Mesothelial cell of epicardium (in vitro differentiated cells): ENCODE results near the gene MZB1. TPM values are rescaled to one million over a fixed set of nuclear protein-coding genes. Genes with fewer than 3 reads are reported as not detected.
"Not testable (repeated sequence)": the region's sequence is repeated elsewhere in the genome, so short reads cannot be mapped to it uniquely, and the experiment has no call there.

Source experiments
- DNase-seq, 2 experiments: peaks; one replicate each; pipeline ENCODE4 v3.0.0; 2021; ENCODE audit warnings: low spot score in 2 of 2; ENCODE audit not compliant: unreplicated experiment in 2 of 2
- H3K27ac Mint-ChIP-seq: 2 replicates; pipeline ENCODE4 v1.8.0; 2021; ENCODE audit warnings: mixed read lengths
- H3K27me3 Mint-ChIP-seq: 2 replicates; pipeline ENCODE4 v1.8.0; 2021; ENCODE audit warnings: low read depth, mixed read lengths
- H3K36me3 Mint-ChIP-seq: 2 replicates; pipeline ENCODE4 v1.8.0; 2021; ENCODE audit warnings: mixed read lengths
- H3K4me1 Mint-ChIP-seq: 2 replicates; pipeline ENCODE4 v1.8.0; 2021; ENCODE audit warnings: mixed read lengths
- H3K4me3 Mint-ChIP-seq: 2 replicates; pipeline ENCODE4 v1.8.0; 2021; ENCODE audit warnings: mild to moderate bottlenecking, moderate library complexity, mixed read lengths
- H3K9me3 Mint-ChIP-seq: 2 replicates; pipeline ENCODE4 v1.8.0; 2021; ENCODE audit warnings: mixed read lengths
- total RNA-seq: library from RNA; stranded (reverse); gene quantifications from 3 replicates; pipeline ENCODE4 v1.2.1, GENCODE V29; 2021
- TF ChIP-seq, protein P1 (sequence below): fragments of 200-600 bp; sonication (generic); IDR thresholded peaks from one replicate; pipeline ENCODE4 v1.5.0; 2021; ENCODE audit warnings: antibody characterized with exemption; ENCODE audit not compliant: unreplicated experiment

MZB1 gene
- total RNA-seq, 1 donor from 2014 or later: 0.20 TPM

DNA sequence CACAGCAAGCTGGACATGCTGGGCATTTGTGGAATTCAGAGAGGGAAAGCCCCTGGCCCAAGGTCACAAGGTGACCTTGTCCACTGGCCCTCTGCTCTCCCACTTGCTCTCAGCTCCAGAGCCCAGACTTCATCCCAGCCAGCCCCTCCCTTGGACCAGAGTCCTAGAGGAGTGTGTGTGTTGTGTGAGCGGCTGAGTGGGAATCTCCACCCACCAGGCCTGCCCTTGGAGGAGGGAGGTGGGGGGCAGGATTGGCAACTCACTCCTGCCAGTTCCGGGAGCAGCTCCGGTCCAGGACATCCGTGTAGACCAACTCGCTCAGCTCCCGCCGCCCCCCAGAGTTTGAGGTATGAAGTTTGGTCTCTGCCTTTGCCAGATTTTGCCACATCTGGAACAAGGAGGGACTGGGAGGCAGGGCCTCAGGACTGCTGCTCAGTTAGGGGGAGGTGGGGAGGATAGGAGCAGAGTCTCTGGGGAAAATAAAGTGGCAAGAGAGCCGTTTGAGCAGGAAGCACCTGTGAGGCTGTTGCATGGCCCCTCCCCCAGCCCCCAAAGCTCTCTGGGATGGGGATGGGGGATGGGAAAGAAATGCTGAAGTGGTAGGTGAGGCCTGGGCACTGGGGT lies 1.4 kb downstream of the MZB1 start:
- TF ChIP-seq, protein P1, sequence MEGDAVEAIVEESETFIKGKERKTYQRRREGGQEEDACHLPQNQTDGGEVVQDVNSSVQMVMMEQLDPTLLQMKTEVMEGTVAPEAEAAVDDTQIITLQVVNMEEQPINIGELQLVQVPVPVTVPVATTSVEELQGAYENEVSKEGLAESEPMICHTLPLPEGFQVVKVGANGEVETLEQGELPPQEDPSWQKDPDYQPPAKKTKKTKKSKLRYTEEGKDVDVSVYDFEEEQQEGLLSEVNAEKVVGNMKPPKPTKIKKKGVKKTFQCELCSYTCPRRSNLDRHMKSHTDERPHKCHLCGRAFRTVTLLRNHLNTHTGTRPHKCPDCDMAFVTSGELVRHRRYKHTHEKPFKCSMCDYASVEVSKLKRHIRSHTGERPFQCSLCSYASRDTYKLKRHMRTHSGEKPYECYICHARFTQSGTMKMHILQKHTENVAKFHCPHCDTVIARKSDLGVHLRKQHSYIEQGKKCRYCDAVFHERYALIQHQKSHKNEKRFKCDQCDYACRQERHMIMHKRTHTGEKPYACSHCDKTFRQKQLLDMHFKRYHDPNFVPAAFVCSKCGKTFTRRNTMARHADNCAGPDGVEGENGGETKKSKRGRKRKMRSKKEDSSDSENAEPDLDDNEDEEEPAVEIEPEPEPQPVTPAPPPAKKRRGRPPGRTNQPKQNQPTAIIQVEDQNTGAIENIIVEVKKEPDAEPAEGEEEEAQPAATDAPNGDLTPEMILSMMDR: no peak
- H3K36me3 Mint-ChIP-seq: no peaks in the 10 kb centered on the region
- no peak overlapping the region for H3K27ac Mint-ChIP-seq
- H3K4me3 Mint-ChIP-seq: no peak overlapping the region
- peaks cover 30% of the 10 kb centered on the region for H3K27me3 Mint-ChIP-seq
- peaks cover 23% of the 10 kb centered on the region for H3K4me1 Mint-ChIP-seq
- H3K9me3 Mint-ChIP-seq: no peaks in the 10 kb centered on the region
- DNase-seq: no peak

DNA sequence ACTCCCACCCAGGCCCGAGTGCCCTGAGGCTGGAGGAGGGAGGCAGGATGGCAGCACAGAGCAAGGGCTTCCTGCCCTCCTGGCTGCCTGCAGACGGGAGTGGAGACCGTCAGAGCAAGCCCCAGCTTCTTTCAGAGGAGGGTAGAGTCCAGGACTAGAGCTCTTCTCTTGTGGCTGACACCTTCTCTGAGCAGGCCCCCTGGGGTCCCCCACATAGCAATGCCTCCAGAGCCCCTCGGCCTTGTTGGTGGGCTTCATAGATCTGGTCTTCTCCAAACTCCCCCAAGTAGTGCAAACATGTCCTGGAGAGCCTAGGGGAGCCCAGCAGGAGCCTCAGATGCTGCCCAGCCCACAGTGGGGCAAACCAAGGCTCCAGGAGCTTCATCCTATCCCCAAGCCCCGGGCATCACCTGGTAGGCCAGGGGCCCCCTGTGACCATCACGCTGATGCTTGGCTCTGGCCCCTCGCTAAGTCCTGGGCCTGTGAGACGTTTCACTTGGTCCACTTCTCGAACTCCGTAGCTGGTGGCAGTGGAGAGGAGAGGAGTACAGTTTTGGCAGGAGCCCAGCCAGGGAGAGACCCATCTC lies 2.0 kb downstream of the MZB1 start:
- no peaks in the 10 kb centered on the region for H3K36me3 Mint-ChIP-seq
- DNase-seq: no peak
- peaks cover 20% of the 10 kb centered on the region for H3K4me1 Mint-ChIP-seq
- TF ChIP-seq, protein P1: no peak
- H3K9me3 Mint-ChIP-seq: no peaks in the 10 kb centered on the region
- H3K27me3 Mint-ChIP-seq: peaks cover 24% of the 10 kb centered on the region
- no peak overlapping the region for H3K27ac Mint-ChIP-seq
- H3K4me3 Mint-ChIP-seq: no peak overlapping the region

DNA sequence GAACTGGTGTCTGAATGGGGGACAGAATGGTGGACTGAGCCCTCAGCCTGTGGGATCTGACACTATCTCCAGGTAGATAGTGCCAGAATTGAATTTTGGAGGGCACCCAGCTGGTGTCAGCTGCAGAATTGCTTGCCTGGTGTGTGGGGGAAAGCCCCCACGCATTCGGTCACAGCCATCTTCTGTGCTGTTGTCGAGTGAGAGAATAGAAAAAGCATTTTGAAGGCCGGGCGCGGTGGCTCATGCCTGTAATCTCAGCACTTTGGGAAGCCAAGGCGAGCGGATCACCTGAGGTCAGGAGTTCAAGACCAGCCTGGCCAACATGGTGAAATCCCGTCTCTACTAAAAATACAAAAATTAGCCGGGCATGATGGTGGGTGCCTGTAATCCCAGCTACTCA lies 2.8 kb downstream of the MZB1 start:
- DNase-seq, H3K4me3 Mint-ChIP-seq, H3K36me3 Mint-ChIP-seq, H3K9me3 Mint-ChIP-seq, H3K27ac Mint-ChIP-seq: not testable (repeated sequence)
- peaks cover 21% of the 10 kb centered on the region for H3K27me3 Mint-ChIP-seq
- H3K4me1 Mint-ChIP-seq: peaks cover 22% of the 10 kb centered on the region

DNA sequence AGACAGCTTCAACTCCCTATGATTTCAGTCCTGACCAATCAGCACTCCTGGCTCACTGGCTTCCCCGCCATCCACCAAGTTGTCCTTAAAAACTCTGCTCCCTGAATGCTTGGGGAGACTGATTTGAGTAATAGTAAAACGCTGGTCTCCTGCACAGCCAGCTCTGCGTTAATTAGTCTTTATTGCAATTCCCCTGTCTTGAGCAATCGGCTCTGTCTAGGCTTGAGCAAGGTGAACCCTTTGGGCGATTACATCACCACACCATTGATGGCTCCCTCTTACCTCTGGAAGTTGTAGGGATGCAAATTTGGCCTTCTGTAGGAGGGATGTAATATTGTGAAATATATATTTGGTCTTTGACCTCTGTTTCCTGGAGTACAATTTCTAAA lies 3.7 kb downstream of the MZB1 start:
- TF ChIP-seq, protein P1: no peak
- no peaks in the 10 kb centered on the region for H3K9me3 Mint-ChIP-seq
- DNase-seq: no peak

DNA sequence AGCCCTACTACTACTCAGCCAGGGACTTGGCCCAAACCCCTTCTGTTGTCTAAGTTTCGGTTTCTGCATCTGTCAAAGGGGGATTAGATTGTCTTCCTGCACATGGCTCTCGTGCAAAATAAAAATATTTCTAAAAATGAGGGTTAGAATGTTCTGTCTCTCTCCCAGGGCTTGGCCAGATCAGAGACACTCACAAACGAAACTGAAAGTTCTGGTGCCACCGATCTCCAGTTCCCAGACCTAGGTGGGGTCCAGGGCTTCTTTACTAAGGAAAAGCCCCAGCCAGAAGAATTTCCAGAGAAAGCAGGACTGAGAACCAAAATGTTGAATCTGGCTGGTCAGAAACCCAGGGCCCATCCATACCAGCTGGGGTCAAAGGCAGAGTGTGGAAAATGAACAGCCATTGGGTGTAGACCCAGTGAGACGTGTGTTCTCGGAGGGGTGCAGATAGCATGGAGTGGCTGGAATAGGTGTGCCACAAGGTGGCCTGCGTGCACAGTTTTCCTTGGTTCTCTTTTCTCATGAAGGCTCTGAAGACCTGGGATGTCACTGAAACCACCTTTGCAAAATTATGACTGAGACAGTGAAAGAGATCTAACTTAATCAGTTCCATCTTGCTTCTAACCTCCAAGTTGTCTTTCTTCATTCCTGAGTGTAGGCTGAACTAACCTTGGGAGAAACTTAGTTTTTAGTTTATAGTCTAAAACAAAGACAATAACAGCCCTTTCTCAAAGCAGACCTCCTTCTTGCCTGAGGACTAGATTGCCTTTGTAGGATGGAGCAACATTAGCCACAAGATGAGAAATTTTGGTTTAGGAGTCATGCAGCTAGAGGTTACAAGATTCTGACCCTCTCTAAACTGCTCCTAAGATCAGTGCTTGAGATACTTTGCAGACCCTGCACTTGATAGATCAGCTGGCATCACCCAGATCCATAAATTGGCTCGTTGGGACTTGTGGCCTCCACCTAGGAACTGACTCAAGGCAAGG lies 4.4 kb downstream of the MZB1 start:
- DNase-seq: no peak
- TF ChIP-seq, protein P1: no peak
- Mint-ChIP-seq H3K36me3 (no peaks in the 10 kb centered on the region), H3K27ac (no peak overlapping the region), H3K9me3 (no peaks in the 10 kb centered on the region), H3K4me3 (no peak overlapping the region), H3K4me1 (peaks cover 21% of the 10 kb centered on the region), H3K27me3 (peaks cover 5% of the 10 kb centered on the region)

More for the DNA sequence above, 3.7 kb downstream of the MZB1 start:
- Mint-ChIP-seq H3K27me3 (peaks cover 12% of the 10 kb centered on the region), H3K4me3 (no peak overlapping the region), H3K27ac (no peak overlapping the region), H3K36me3 (no peaks in the 10 kb centered on the region), H3K4me1 (peaks cover 21% of the 10 kb centered on the region)
